Activated CD4-positive, alpha-beta T cell treated with anti-CD3 and anti-CD28 coated beads for 36 hours (primary cell): ENCODE results near the gene GAS2L3. TPM values are rescaled to one million over a fixed set of nuclear protein-coding genes. Genes with fewer than 3 reads are reported as not detected.
"Not testable (repeated sequence)": the region's sequence is repeated elsewhere in the genome, so short reads cannot be mapped to it uniquely, and the experiment has no call there.

ENCODE experiments used
- ATAC-seq: fragments of 200-7000 bp; cut with Tn5 transposase; one replicate; pipeline ENCODE4 v1.10.0; 2021; ENCODE audit warnings: mild to moderate bottlenecking, moderate library complexity
- CTCF ChIA-PET: fragments of 350-600 bp; sonication (Branson Sonifier 250); formaldehyde crosslinking; loops from one replicate; lab custom pipeline; 2021; ENCODE audit warnings: antibody characterized with exemption; lab: Charles Lee
- POLR2A ChIA-PET: fragments of 350-600 bp; sonication (Branson Sonifier 250); formaldehyde crosslinking; loops from one replicate; lab custom pipeline; 2021; ENCODE audit warnings: antibody characterized with exemption, inconsistent platforms; lab: Charles Lee
- DNase-seq: peaks from one replicate; pipeline ENCODE4 v3.0.0-alpha.2; 2020
- H3K27ac Mint-ChIP-seq: one replicate; pipeline ENCODE4 v1.8.0; 2021; ENCODE audit warnings: mixed read lengths
- H3K27me3 Mint-ChIP-seq: one replicate; pipeline ENCODE4 v1.8.0; 2021; ENCODE audit warnings: mixed read lengths
- H3K36me3 Mint-ChIP-seq: one replicate; pipeline ENCODE4 v1.8.0; 2021; ENCODE audit warnings: low read depth, mixed read lengths
- H3K4me1 Mint-ChIP-seq: one replicate; pipeline ENCODE4 v1.8.0; 2021; ENCODE audit warnings: mixed read lengths
- H3K4me3 Mint-ChIP-seq: one replicate; pipeline ENCODE4 v1.8.0; 2021; ENCODE audit warnings: mild to moderate bottlenecking, moderate library complexity, mixed read lengths
- H3K9me3 Mint-ChIP-seq: one replicate; pipeline ENCODE4 v1.8.0; 2021; ENCODE audit warnings: low read depth, mixed read lengths
- intact Hi-C, 2 experiments: fragments of 100-400 bp; cut with DNase I in 1 of 2; cut with micrococcal nuclease in 1 of 2; formaldehyde crosslinking; loops; one replicate each; pipeline versions ENCODE4 v1.14.2 to v1.15.1; 2022 to 2024; cut with DNase I, micrococcal nuclease
- total RNA-seq, 2 experiments: library from RNA; stranded (reverse); gene quantifications; one replicate each; pipeline ENCODE4 v1.2.3, GENCODE V29; 2021

The GAS2L3 gene
- total RNA-seq, 2 experiments from 2014 or later: 2.6 to 3.9 TPM

DNA sequence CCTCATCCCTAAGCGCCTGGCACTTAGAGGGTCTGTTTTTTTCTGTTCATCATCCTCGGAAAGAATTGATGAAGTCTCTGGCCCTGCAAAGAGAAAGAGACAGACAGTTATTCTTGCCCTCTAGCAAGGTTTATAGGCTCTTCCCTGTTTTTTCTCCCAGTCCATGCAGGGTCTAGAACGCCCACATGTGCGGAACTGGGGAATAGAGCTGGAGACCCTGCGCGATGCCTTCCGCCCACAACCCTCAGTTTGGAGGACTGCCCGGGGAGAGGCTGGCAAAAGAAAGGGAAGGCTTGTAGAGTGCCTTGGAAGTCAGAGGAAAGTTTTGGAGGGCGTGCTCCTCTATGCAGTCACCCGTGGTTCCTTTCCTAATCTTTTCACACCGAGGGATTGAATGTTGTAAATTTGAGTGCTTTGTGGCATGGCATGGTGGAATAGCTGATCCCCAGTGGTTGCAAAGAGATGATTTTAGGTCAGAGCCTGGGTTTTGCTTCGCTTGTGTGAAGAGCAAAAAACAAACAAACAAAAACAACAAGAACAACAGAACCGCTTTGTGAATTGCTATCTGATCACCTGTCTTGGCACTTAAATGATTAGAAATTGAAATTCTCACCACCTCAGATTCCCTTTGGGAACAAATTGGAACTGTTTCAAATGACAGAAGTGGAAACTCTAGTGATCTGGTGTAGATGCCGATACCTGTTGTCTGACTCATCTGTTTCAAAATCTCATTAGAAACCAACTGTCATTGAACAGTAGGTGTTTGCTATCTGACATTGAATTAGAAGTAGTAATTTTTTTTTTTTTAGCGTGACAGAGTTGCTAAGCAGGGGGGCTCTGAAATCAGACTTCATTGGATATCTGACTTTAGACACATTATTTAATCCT lies 947 bp downstream of the GAS2L3 start:
- H3K27me3 Mint-ChIP-seq: peaks cover 27% of the 10 kb centered on the region
- no peak for ATAC-seq
- no peak overlapping the region for H3K27ac Mint-ChIP-seq
- intact Hi-C loops: no loop called here
- H3K9me3 Mint-ChIP-seq: no peaks in the 10 kb centered on the region
- H3K36me3 Mint-ChIP-seq: no peaks in the 10 kb centered on the region
- peak overlapping the region; percentile 88 for H3K4me3 Mint-ChIP-seq
- peaks cover 16% of the 10 kb centered on the region for H3K4me1 Mint-ChIP-seq
- ChIA-PET CTCF (interaction anchor here (0.6 kb wide), 1 partner anchor 711 kb away, joined by 4 read pairs; no protein-coding TSS in a partner anchor), POLR2A (no interaction called here)
- no peak for DNase-seq

DNA sequence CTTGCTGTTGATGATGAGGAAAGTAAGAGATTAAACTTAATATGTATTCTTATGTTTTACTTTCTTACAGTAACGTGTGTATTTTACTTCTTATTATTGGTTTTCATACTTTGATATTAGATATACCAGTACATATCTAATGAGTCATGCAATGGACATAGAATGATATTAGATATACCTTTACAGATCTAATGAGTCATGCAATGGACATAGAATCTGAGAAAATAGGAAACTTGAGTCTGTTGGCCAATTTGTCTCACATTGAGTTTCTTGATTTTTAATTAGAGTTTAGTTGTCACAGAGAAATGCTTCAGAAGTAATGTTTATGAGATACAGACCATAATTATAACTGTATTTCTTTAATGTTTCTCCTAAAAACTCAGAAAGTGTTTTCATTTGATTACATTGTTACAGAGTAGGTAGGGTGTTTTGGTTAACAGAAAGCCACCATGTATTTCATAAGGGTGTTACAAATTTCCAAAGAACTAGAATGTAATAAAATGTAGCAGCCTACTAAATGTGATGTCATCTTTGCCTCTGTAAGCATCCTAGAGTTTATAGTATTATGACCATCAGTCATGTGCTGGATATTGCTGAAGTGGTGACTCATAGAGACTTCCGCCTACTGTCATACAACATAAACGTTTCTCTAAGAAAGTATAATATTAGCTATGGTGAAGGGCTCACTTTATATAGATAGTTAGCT lies 3.0 kb downstream of the GAS2L3 start:
- H3K4me3 Mint-ChIP-seq: no peak overlapping the region
- intact Hi-C loops: no loop called here
- CTCF ChIA-PET: no interaction called here

DNA sequence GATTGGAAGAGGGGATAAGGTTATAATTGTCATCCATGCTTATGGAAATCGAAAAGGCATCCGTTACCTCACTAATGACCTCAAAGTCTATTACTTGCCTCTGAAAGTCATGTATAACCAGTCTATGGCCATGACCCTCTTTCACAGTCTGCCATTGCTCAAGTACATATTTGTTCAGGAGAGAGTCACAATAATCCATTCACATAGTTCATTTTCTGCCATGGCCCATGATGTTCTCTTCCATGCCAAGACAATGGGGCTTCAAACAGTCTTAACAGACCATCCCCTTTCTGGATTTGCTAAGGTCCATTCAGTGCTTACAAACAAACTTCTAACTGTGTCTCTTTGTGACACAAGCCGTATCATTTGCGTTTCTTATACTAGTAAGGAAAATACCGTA lies 5.4 kb downstream of the GAS2L3 start:
- Mint-ChIP-seq H3K4me3 (no peak overlapping the region), H3K36me3 (no peaks in the 10 kb centered on the region), H3K9me3 (peaks cover 2% of the 10 kb centered on the region), H3K4me1 (peaks cover 8% of the 10 kb centered on the region), H3K27ac (no peak overlapping the region), H3K27me3 (peaks cover 23% of the 10 kb centered on the region)
- ChIA-PET POLR2A (no interaction called here), CTCF (interaction anchor here (0.6 kb wide), 1 partner anchor 249 kb away, joined by 3 read pairs; no protein-coding TSS in a partner anchor)
- no peak for DNase-seq
- intact Hi-C loops: no loop called here
- ATAC-seq: no peak

More for the DNA sequence above, 3.0 kb downstream of the GAS2L3 start:
- Mint-ChIP-seq H3K27ac (no peak overlapping the region), H3K4me1 (peaks cover 16% of the 10 kb centered on the region), H3K36me3 (no peaks in the 10 kb centered on the region), H3K9me3 (no peaks in the 10 kb centered on the region), H3K27me3 (peaks cover 23% of the 10 kb centered on the region)
- POLR2A ChIA-PET: no interaction called here
- ATAC-seq (no peak), DNase-seq (no peak)

DNA sequence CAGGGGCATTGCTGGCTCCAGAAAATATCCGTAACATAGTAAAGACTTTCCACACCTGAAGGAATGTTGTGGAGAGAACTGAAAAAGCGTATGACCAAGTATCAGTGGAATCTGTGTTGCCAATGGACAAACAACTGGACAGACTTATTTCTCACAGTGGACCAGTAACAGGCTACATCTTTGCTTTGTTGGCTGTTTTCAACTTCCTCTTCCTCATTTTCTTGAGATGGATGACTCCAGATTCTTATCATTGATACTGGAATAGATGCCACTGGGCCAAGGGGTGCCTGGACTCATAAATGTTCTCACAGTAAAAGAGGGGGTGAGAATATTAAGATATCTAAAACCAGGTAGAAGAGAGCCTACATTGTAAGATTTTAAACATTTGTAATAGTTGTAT lies 6.4 kb downstream of the GAS2L3 start:
- H3K27me3 Mint-ChIP-seq: peaks cover 17% of the 10 kb centered on the region

DNA sequence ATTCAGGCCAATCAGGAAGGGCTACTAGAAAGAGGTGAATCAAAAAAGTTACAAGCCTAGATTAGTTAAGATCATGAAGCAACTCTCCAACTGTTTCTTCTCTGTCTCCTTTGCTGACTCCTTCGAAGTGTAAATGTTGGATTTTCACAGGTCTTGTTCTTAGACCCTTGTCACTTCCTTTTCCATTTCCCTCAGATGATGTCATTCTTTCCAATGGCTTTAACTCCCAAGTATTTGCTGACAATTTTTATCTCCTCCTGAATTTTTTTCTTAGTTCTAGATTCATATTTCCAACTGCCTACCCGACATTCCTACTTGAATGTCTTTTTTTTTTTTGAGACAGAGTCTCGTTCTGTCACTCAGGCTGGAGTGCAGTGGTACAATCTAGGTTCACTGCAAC lies 10.8 kb downstream of the GAS2L3 start:
- Mint-ChIP-seq H3K4me3 (no peak overlapping the region), H3K27me3 (peaks cover 18% of the 10 kb centered on the region), H3K4me1 (no peaks in the 10 kb centered on the region), H3K27ac (no peak overlapping the region), H3K36me3 (no peaks in the 10 kb centered on the region), H3K9me3 (peaks cover 12% of the 10 kb centered on the region)
- no peak for DNase-seq
- ChIA-PET CTCF (no interaction called here), POLR2A (no interaction called here)
- ATAC-seq: no peak
- intact Hi-C loops: no loop called here

More for the DNA sequence above, 6.4 kb downstream of the GAS2L3 start:
- intact Hi-C loops: no loop called here
- CTCF ChIA-PET: interaction anchor here (1.0 kb wide), 1 partner anchor 35 kb away, joined by 3 read pairs; no protein-coding TSS in a partner anchor
- no peak overlapping the region for H3K27ac Mint-ChIP-seq
- H3K4me3 Mint-ChIP-seq: no peak overlapping the region
- peaks cover 2% of the 10 kb centered on the region for H3K9me3 Mint-ChIP-seq
- no peaks in the 10 kb centered on the region for H3K36me3 Mint-ChIP-seq
- peaks cover under 1% of the 10 kb centered on the region for H3K4me1 Mint-ChIP-seq
- no peak for DNase-seq
- POLR2A ChIA-PET: no interaction called here
- no peak for ATAC-seq

DNA sequence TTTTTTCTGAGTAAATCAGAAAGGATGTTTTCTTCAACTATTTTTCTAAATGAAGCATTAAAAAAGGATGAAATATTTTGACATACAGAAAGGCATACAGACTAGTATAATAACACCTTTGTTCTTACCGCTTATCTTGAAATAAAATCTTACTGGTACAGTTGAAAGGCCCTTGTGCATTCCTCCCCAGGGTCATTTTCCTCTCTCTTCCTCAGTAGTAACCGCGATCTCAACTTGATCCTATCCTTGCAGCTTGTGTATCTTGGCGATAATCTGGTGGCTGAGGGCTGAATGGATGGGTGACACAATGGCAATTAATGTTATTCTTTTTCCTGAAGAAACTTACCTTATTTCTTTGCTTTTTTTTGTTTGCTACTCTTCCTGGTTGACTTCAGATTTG lies 18.5 kb downstream of the GAS2L3 start:
- DNase-seq (no peak), ATAC-seq (no peak)
- CTCF ChIA-PET: no interaction called here
- POLR2A ChIA-PET: no interaction called here
- intact Hi-C loops: no loop called here
- peaks cover 4% of the 10 kb centered on the region for H3K9me3 Mint-ChIP-seq
- H3K4me1 Mint-ChIP-seq: no peaks in the 10 kb centered on the region
- H3K27ac Mint-ChIP-seq: no peak overlapping the region
- H3K36me3 Mint-ChIP-seq: no peaks in the 10 kb centered on the region
- H3K27me3 Mint-ChIP-seq: no peaks in the 10 kb centered on the region
- no peak overlapping the region for H3K4me3 Mint-ChIP-seq

DNA sequence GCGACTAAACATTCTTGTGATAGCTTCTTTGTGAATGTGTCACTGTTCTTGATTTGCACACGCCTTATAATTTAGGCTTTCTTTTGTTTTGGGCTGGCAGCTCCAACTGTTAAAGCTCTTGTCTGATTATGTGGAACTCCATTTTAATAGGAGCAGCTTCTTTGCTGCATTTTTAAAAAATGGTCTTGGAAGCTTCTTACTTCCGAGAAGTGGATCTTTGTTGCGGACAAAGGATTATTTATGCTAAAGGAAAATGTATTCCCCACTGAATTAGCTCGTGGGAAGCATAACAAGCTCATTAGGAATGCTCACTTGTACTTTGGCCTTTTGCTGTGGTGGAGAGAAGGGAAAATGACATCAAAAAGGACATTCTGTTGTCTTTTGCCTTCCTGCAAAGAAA lies 20.0 kb downstream of the GAS2L3 start:
- intact Hi-C loops: no loop called here
- ChIA-PET POLR2A (no interaction called here), CTCF (interaction anchor here (0.8 to 2.1 kb wide), 3 partner anchors 8 to 188 kb away, joined by 3 to 5 read pairs (median 3); no protein-coding TSS in a partner anchor)
- DNase-seq (no peak), ATAC-seq (no peak)
- Mint-ChIP-seq H3K27ac (no peak overlapping the region), H3K27me3 (no peaks in the 10 kb centered on the region), H3K36me3 (no peaks in the 10 kb centered on the region), H3K9me3 (peaks cover 2% of the 10 kb centered on the region), H3K4me3 (no peak overlapping the region), H3K4me1 (no peaks in the 10 kb centered on the region)

DNA sequence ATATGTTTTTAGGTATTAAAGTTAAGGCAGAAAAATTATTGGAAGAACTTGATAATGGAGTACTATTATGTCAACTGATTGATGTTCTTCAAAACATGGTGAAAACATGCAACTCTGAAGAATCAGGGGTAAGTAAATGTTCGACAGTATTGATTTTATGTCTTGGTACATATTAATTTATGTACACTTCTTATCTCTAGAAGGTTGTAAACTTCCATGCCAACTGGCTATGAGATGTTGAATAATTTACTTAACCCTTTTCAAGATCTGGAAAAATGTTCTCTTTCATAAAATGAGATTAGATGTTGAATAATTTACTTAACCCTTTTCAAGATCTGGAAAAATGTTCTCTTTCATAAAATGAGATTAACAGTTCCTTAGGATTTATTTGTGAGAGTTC lies 28.1 kb downstream of the GAS2L3 start:
- H3K36me3 Mint-ChIP-seq: no peaks in the 10 kb centered on the region
- H3K27ac Mint-ChIP-seq: no peak overlapping the region
- no peaks in the 10 kb centered on the region for H3K4me1 Mint-ChIP-seq
- no peak overlapping the region for H3K4me3 Mint-ChIP-seq
- POLR2A ChIA-PET: no interaction called here
- intact Hi-C loops: no loop called here
- ATAC-seq: no peak
- DNase-seq: no peak
- no peaks in the 10 kb centered on the region for H3K9me3 Mint-ChIP-seq
- CTCF ChIA-PET: no interaction called here
- H3K27me3 Mint-ChIP-seq: peaks cover 1% of the 10 kb centered on the region

DNA sequence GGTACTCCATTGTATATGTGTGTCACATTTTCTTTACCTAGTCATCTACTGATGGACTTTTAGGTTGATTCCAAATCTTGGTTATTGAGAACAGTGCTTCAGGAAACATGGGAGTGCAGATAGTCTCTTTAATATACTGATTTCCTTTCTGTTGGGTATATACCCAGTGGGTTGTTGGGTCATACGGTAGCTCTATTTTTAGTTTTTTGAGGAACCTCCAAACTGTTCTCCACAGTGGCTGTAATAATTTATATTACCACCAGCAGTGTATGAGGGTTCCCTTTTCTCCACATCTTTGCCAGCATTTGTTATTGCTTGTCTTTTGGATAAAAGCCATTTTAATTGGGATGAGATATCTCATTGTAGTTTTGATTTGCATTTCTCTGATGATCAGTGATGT lies 29.5 kb downstream of the GAS2L3 start:
- H3K27ac Mint-ChIP-seq, ATAC-seq, H3K27me3 Mint-ChIP-seq, H3K4me1 Mint-ChIP-seq, DNase-seq, H3K36me3 Mint-ChIP-seq, H3K9me3 Mint-ChIP-seq, POLR2A ChIA-PET, intact Hi-C loops, H3K4me3 Mint-ChIP-seq: not testable (repeated sequence)
- CTCF ChIA-PET: interaction anchor here (1.2 kb wide), 1 partner anchor 123 kb away, joined by 3 read pairs; no protein-coding TSS in a partner anchor

DNA sequence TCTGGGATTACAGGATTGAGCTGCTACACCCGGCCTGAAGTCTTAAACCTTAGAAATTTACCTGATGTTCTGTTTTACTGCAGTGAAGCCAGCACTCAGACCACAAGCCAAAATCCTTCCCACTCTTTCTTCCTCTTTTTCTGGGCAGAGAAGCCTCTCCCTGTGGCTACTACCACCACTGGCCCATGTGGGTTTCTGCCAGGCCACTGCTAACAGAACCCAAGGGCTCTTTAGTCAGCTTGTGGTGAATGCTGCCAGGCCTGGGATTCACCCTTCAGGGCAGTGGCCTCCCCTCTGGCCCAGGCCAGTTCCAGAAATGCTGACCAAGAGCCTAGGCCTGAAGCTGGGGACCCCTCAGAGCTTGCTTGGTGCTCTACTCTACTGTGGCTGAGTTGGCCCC lies 35.3 kb downstream of the GAS2L3 start:
- Mint-ChIP-seq H3K9me3 (peaks cover 2% of the 10 kb centered on the region), H3K27me3 (no peaks in the 10 kb centered on the region), H3K4me1 (no peaks in the 10 kb centered on the region), H3K4me3 (no peak overlapping the region), H3K27ac (no peak overlapping the region), H3K36me3 (no peaks in the 10 kb centered on the region)
- CTCF ChIA-PET: interaction anchor here (0.7 kb wide), 1 partner anchor 454 kb away, joined by 3 read pairs; no protein-coding TSS in a partner anchor
- intact Hi-C loops: no loop called here
- DNase-seq (no peak), ATAC-seq (no peak)
- POLR2A ChIA-PET: no interaction called here

DNA sequence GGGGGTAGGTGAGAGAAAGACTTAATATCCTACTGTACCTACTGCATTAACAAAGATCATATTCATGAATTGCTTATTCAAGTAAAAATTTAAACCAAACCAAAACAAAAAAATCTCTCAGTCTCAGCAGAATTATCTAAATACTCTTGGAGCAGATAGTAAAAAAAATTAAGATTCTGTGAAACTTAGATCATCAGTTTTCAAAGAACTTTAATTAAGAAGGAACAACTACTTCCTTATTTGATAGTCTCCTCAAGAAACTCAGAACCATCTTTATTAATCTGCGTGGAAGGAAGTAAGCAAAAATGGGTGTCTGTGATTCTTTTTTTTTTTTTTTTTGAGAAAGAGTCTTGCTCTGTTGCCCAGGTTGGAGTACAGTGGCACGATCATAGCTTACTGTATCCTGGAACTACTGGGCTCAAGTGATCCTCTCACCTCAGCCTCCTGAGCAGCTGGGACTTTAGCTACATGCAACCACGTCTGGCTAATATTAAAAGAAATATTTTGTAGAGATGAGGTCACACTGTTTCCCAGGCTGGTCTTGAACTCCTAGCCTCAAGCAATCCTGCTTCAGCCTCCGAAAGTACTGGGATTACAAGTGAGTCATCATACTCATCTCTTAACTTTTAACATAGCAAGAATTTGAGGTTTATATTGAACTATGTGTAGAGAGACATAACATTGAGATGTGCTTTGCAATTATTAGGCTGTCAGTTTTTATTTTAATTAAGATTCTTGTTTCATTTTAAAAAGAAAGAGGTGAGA lies 37.4 kb downstream of the GAS2L3 start:
- Mint-ChIP-seq H3K4me3 (no peak overlapping the region), H3K4me1 (no peaks in the 10 kb centered on the region), H3K27ac (no peak overlapping the region), H3K9me3 (peaks cover 2% of the 10 kb centered on the region), H3K36me3 (no peaks in the 10 kb centered on the region), H3K27me3 (no peaks in the 10 kb centered on the region)
- POLR2A ChIA-PET: no interaction called here
- ATAC-seq (no peak), DNase-seq (no peak)
- CTCF ChIA-PET: no interaction called here
- intact Hi-C loops: no loop called here
